Activated T-cell treated with anti-CD3 and anti-CD28 coated beads, Interleukin-2, amount 50 U/mL, for 72 hours (primary cell): ENCODE measurements around the gene USP20. TPM values are rescaled to one million over a fixed set of nuclear protein-coding genes. Genes with fewer than 3 reads are reported as not detected.

Experiments
- ATAC-seq, 2 donors: fragments of 150-1000 bp; cut with Tn5 transposase; replicated peaks in 1 of 2; 2 replicates each; pipeline ENCODE4 v1.10.0; 2021; ENCODE audit warnings: moderate library complexity in 2 of 2, mild to moderate bottlenecking in 1 of 2
- DNase-seq, 2 donors: peaks; one replicate each; pipeline ENCODE4 v3.0.0; 2021 to 2022; ENCODE audit warnings: mixed read lengths in 1 of 2
- H3K27ac Mint-ChIP-seq: one replicate; pipeline ENCODE4 v1.8.0; 2022; ENCODE audit warnings: mild to moderate bottlenecking, moderate library complexity, mixed read lengths
- H3K27me3 Mint-ChIP-seq: one replicate; pipeline ENCODE4 v1.8.0; 2022; ENCODE audit warnings: low read depth, mixed read lengths
- H3K36me3 Mint-ChIP-seq, 2 donors: one replicate each; pipeline ENCODE4 v1.8.0; 2022; ENCODE audit warnings: mixed read lengths in 2 of 2, mild to moderate bottlenecking in 1 of 2; ENCODE audit not compliant: insufficient read depth in 2 of 2
- H3K4me1 Mint-ChIP-seq: one replicate; pipeline ENCODE4 v1.8.0; 2022; ENCODE audit warnings: low read depth, mixed read lengths
- H3K4me3 Mint-ChIP-seq, 2 donors: one replicate each; pipeline ENCODE4 v1.8.0; 2022; ENCODE audit warnings: mild to moderate bottlenecking in 2 of 2, mixed read lengths in 2 of 2, moderate library complexity in 2 of 2
- H3K9me3 Mint-ChIP-seq, 2 donors: one replicate each; pipeline ENCODE4 v1.8.0; 2022; ENCODE audit warnings: mixed read lengths in 2 of 2
- total RNA-seq, 2 donors: library from RNA; stranded (reverse); gene quantifications; one replicate each; pipeline ENCODE4 v1.2.3, GENCODE V29; 2022

The USP20 gene
- total RNA-seq, 2 donors from 2014 or later = 74.4 to 77.9 TPM

GRCh38 chr9:129850821-129851550, 15.7 kb downstream of the USP20 start:
- no peaks in the 10 kb centered on the region for H3K27me3 Mint-ChIP-seq
- ATAC-seq (no peak), DNase-seq (no peak)
- H3K27ac Mint-ChIP-seq = no peak overlapping the region
- H3K9me3 Mint-ChIP-seq = no peaks in the 10 kb centered on the region
- H3K4me3 Mint-ChIP-seq = no peak overlapping the region
- H3K4me1 Mint-ChIP-seq = peaks cover 39% of the 10 kb centered on the region
- peaks cover 14 to 25% of the 10 kb centered on the region in 2 donors for H3K36me3 Mint-ChIP-seq

GRCh38 chr9:129851821-129852220, 16.6 kb downstream of the USP20 start:
- peaks cover 48% of the 10 kb centered on the region for H3K4me1 Mint-ChIP-seq
- H3K27me3 Mint-ChIP-seq = no peaks in the 10 kb centered on the region
- H3K9me3 Mint-ChIP-seq = no peaks in the 10 kb centered on the region
- DNase-seq (no peak), ATAC-seq (no peak)
- H3K4me3 Mint-ChIP-seq = no peak overlapping the region
- H3K27ac Mint-ChIP-seq = peak overlapping the region; percentile 80
- peaks cover 14 to 25% of the 10 kb centered on the region in 2 donors for H3K36me3 Mint-ChIP-seq

GRCh38 chr9:129852579-129852978, 17.3 kb downstream of the USP20 start:
- no peak overlapping the region for H3K4me3 Mint-ChIP-seq
- peaks cover 14 to 25% of the 10 kb centered on the region in 2 donors for H3K36me3 Mint-ChIP-seq
- peaks cover 51% of the 10 kb centered on the region for H3K4me1 Mint-ChIP-seq
- H3K27me3 Mint-ChIP-seq = no peaks in the 10 kb centered on the region
- no peaks in the 10 kb centered on the region for H3K9me3 Mint-ChIP-seq
- ATAC-seq = no peak
- H3K27ac Mint-ChIP-seq = no peak overlapping the region
- no peak for DNase-seq

- no peaks in the 10 kb centered on the region for H3K27me3 Mint-ChIP-seq
- peaks cover 45% of the 10 kb centered on the region for H3K4me1 Mint-ChIP-seq
- H3K36me3 Mint-ChIP-seq = peaks cover 14 to 26% of the 10 kb centered on the region in 2 donors
- no peaks in the 10 kb centered on the region for H3K9me3 Mint-ChIP-seq
- H3K27ac Mint-ChIP-seq = peak overlapping the region; percentile 82
- no peak for DNase-seq
- H3K4me3 Mint-ChIP-seq = peak overlapping the region; percentile 50 to 79
- no peak for ATAC-seq
Measured at GRCh38 chr9:129853614-129854013, 18.4 kb downstream of the USP20 start.

GRCh38 chr9:129854588-129855110, 19.4 kb downstream of the USP20 start:
- ATAC-seq = peak; percentile 45 to 50
- H3K36me3 Mint-ChIP-seq = peaks cover 14 to 27% of the 10 kb centered on the region in 2 donors
- peak overlapping the region; percentile 88 for H3K27ac Mint-ChIP-seq
- H3K27me3 Mint-ChIP-seq = no peaks in the 10 kb centered on the region
- H3K4me1 Mint-ChIP-seq = peaks cover 47% of the 10 kb centered on the region
- peak overlapping the region; percentile 39 to 79 for H3K4me3 Mint-ChIP-seq
- no peak for DNase-seq
- no peaks in the 10 kb centered on the region for H3K9me3 Mint-ChIP-seq

GRCh38 chr9:129857207-129857606, 21.9 kb downstream of the USP20 start:
- Mint-ChIP-seq H3K4me1 (peaks cover 65% of the 10 kb centered on the region), H3K27ac (peak overlapping the region; percentile 87), H3K4me3 (no peak overlapping the region), H3K9me3 (no peaks in the 10 kb centered on the region), H3K27me3 (no peaks in the 10 kb centered on the region), H3K36me3 (peaks cover 17 to 30% of the 10 kb centered on the region in 2 donors)
- DNase-seq (no peak), ATAC-seq (no peak)

GRCh38 chr9:129858167-129858962, 23.1 kb downstream of the USP20 start:
- Mint-ChIP-seq H3K36me3 (peaks cover 16 to 30% of the 10 kb centered on the region in 2 donors), H3K27me3 (no peaks in the 10 kb centered on the region), H3K9me3 (no peaks in the 10 kb centered on the region), H3K4me3 (no peak overlapping the region), H3K27ac (no peak overlapping the region), H3K4me1 (peaks cover 68% of the 10 kb centered on the region)
- ATAC-seq (no peak), DNase-seq (no peak)

GRCh38 chr9:129860653-129861446, 25.6 kb downstream of the USP20 start:
- H3K36me3 Mint-ChIP-seq = peaks cover 15 to 30% of the 10 kb centered on the region in 2 donors
- peak overlapping the region; percentile 88 for H3K27ac Mint-ChIP-seq
- H3K9me3 Mint-ChIP-seq = no peaks in the 10 kb centered on the region
- H3K4me1 Mint-ChIP-seq = peaks cover 64% of the 10 kb centered on the region
- ATAC-seq = peak; percentile 55 to 64
- H3K27me3 Mint-ChIP-seq = no peaks in the 10 kb centered on the region
- peak in 1 of 2 donors; percentile 74 for DNase-seq
- H3K4me3 Mint-ChIP-seq = peak overlapping the region; percentile 70 to 80

GRCh38 chr9:129861447-129861827, 26.2 kb downstream of the USP20 start:
- H3K4me3 Mint-ChIP-seq = peak overlapping the region; percentile 70 to 80
- DNase-seq (no peak), ATAC-seq (no peak)
- no peaks in the 10 kb centered on the region for H3K27me3 Mint-ChIP-seq
- peaks cover 17 to 33% of the 10 kb centered on the region in 2 donors for H3K36me3 Mint-ChIP-seq
- H3K9me3 Mint-ChIP-seq = no peaks in the 10 kb centered on the region
- peaks cover 64% of the 10 kb centered on the region for H3K4me1 Mint-ChIP-seq
- H3K27ac Mint-ChIP-seq = no peak overlapping the region

GRCh38 chr9:129863059-129863690, 27.9 kb downstream of the USP20 start:
- DNase-seq (peak; percentile 83 to 85), ATAC-seq (peak; percentile 81 to 82)
- H3K4me1 Mint-ChIP-seq = peaks cover 72% of the 10 kb centered on the region
- no peaks in the 10 kb centered on the region for H3K9me3 Mint-ChIP-seq
- H3K36me3 Mint-ChIP-seq = peaks cover 17 to 37% of the 10 kb centered on the region in 2 donors
- H3K27ac Mint-ChIP-seq = peak overlapping the region; percentile 90
- H3K4me3 Mint-ChIP-seq = peak overlapping the region; percentile 69 to 84
- H3K27me3 Mint-ChIP-seq = no peaks in the 10 kb centered on the region

- DNase-seq = peak in 1 of 2 donors; percentile 38
- peak; percentile 12 to 28 for ATAC-seq
Measured at GRCh38 chr9:129864991-129865647, 29.9 kb downstream of the USP20 start.

More at GRCh38 chr9:129864991-129865647, 29.9 kb downstream of the USP20 start:
- Mint-ChIP-seq H3K27me3 (no peaks in the 10 kb centered on the region), H3K4me3 (peak overlapping the region; percentile 62 to 83), H3K36me3 (peaks cover 17 to 38% of the 10 kb centered on the region in 2 donors), H3K4me1 (peaks cover 85% of the 10 kb centered on the region), H3K27ac (peak overlapping the region; percentile 91), H3K9me3 (no peaks in the 10 kb centered on the region)
